Activated naive CD4-positive, alpha-beta T cell treated with anti-CD3 and anti-CD28 coated beads for 36 hours (primary cell): ENCODE results near the gene STRAP. TPM values are rescaled to one million over a fixed set of nuclear protein-coding genes. Genes with fewer than 3 reads are reported as not detected.
"Not testable (repeated sequence)": the region's sequence is repeated elsewhere in the genome, so short reads cannot be mapped to it uniquely, and the experiment has no call there.

Experiments used
- CTCF ChIA-PET: fragments of 350-600 bp; sonication (Branson Sonifier 250); formaldehyde crosslinking; loops from one replicate; lab custom pipeline; 2021; ENCODE audit warnings: antibody characterized with exemption; lab: Charles Lee
- DNase-seq: peaks from one replicate; pipeline ENCODE4 v3.0.0-alpha.2; 2020
- H3K27ac Mint-ChIP-seq: one replicate; pipeline ENCODE4 v1.8.0; 2021; ENCODE audit warnings: mild to moderate bottlenecking, mixed read lengths
- H3K27me3 Mint-ChIP-seq: one replicate; pipeline ENCODE4 v1.8.0; 2021; ENCODE audit warnings: low read depth, mixed read lengths
- H3K36me3 Mint-ChIP-seq: one replicate; pipeline ENCODE4 v1.8.0; 2021; ENCODE audit warnings: low read depth, mixed read lengths
- H3K4me1 Mint-ChIP-seq: one replicate; pipeline ENCODE4 v1.8.0; 2021; ENCODE audit warnings: low read depth, mixed read lengths
- H3K4me3 Mint-ChIP-seq: one replicate; pipeline ENCODE4 v1.8.0; 2021; ENCODE audit warnings: mild to moderate bottlenecking, moderate library complexity, mixed read lengths
- H3K9me3 Mint-ChIP-seq: one replicate; pipeline ENCODE4 v1.8.0; 2021; ENCODE audit warnings: mixed read lengths
- intact Hi-C: fragments of 100-400 bp; cut with micrococcal nuclease; formaldehyde crosslinking; loops from one replicate; pipeline ENCODE4 v1.15.1; 2023
- total RNA-seq, 2 experiments: library from RNA; stranded (reverse); gene quantifications; one replicate each; pipeline ENCODE4 v1.2.3, GENCODE V29; 2021

Gene STRAP
- total RNA-seq, 2 experiments from 2014 or later: 131 to 133 TPM

- Mint-ChIP-seq H3K4me1 (peaks cover 4% of the 10 kb centered on the region), H3K4me3 (no peak overlapping the region), H3K27ac (no peak overlapping the region), H3K27me3 (no peaks in the 10 kb centered on the region), H3K36me3 (peaks cover 32% of the 10 kb centered on the region), H3K9me3 (no peaks in the 10 kb centered on the region)
- DNase-seq: no peak
- CTCF ChIA-PET: interaction anchor here (0.6 to 3.2 kb wide), 9 partner anchors 9 to 524 kb away, joined by 3 to 29 read pairs (median 3); partner anchors contain the start of gene DERA
- intact Hi-C loops: loop anchor here (1.0 to 5.0 kb wide), 4 partner anchors 17 to 309 kb away; partner anchors contain the start of genes EPS8 and STRAP
Measured at GRCh38 chr12:15899282-15899870, 17.2 kb downstream of the STRAP start.

DNA sequence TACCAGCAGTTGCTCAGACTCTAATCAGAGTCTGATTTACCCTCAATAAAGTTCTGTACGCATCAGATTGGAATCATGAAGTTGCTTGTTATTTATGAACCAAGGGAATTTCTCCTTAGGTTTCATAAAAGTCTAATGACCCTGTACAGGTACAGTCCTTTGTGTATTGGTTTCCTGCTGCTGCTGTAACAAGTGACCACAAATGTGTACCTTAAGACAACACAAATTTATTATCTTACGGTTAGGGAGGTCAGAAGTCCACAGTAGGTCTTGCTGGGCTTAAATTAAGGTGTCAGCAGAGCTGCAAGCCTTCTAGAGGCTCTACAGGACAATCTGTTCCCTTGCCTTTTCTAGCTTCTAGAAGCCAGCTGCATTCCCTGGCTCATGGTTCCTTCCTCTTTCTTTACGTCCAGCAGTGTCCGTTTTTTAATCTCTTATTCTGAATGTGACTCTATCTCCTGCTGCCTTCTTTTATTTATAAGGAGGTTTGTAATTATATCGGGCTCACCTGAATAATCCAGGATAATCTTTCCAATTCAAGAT lies 22.3 kb downstream of the STRAP start:
- intact Hi-C loops: no loop called here
- no peaks in the 10 kb centered on the region for H3K9me3 Mint-ChIP-seq
- no peak overlapping the region for H3K27ac Mint-ChIP-seq
- no peaks in the 10 kb centered on the region for H3K4me1 Mint-ChIP-seq
- peaks cover 28% of the 10 kb centered on the region for H3K36me3 Mint-ChIP-seq
- CTCF ChIA-PET: no interaction called here
- no peak for DNase-seq
- H3K4me3 Mint-ChIP-seq: no peak overlapping the region
- H3K27me3 Mint-ChIP-seq: no peaks in the 10 kb centered on the region

DNA sequence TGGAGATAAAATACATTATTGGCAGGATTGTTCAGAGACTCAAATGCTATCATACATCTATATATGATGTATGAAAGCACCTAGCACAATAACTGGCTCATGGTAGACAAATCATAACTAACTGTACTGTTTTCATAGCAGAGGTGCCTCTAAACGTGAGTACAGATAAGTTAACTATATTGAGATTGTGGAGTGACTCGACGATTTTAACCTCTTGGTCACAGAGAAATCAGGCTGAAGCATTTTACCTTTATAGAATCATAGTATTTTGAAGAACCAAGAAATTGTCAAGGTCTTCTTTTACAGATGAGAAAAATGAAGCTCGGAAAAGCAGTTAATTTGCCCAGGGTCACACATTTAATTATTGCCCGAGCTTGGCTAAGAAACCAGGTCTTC lies 28.3 kb downstream of the STRAP start:
- no peak overlapping the region for H3K27ac Mint-ChIP-seq
- no peaks in the 10 kb centered on the region for H3K9me3 Mint-ChIP-seq
- intact Hi-C loops: no loop called here

DNA sequence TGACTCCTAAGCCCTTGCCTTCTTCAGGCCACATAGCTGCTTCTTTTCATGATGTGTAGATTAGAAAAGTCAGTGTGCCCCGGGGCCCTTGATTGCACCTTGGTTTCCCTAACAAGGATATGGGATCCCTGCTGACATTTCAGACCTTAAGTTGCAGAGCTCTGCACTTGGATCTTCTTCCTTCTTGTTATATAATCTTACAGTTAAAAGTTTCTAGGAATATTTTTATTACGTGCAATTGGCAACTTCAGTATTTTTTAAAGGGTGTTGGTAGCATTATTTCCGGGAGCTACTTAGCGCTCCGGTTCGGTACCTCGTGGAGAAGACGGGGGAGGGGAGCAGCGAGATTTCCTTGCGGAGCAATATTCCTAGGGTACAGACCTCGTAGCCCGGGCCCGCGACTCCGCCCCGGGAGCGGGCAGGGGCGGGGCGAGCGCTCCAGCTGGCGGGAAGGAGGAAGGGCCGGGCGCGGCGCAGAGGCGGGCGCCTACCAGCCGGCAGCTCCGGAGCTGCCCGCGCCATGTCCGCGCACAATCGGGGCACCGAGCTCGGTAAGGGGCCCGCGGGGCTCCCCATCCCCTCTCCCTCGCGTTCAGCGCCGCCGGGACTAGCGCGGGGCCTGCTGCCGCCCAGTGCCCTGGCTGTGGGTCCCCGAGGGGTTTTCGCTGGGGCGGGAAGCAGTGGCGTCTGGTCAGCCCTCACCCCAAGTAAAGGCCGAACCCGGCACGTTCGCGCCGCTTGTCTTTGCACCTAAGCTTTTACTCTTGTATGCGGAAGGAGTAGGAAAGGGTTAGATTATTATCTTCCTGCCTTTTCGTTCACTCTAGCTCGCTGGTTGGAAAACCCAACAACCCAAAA lies 28.9 kb downstream of the STRAP start, which contains the start of gene DERA:
DERA (plus strand) TSS at position 469 of the 858 bp plus-strand sequence; CDS start at position 521, 52 bp downstream.
- intact Hi-C loops: loop anchor here (1.0 kb wide), 1 partner anchor 29 kb away; the partner anchor contains the start of gene STRAP
- no peaks in the 10 kb centered on the region for H3K27me3 Mint-ChIP-seq
- H3K4me3 Mint-ChIP-seq: peak within 1 kb of the TSS; percentile 84
- CTCF ChIA-PET: interaction anchor here (0.6 to 2.7 kb wide), 7 partner anchors 10 to 379 kb away, joined by 3 to 29 read pairs (median 3); no protein-coding TSS in a partner anchor
- H3K27ac Mint-ChIP-seq: peak within 1 kb of the TSS; percentile 80
- H3K9me3 Mint-ChIP-seq: no peaks in the 10 kb centered on the region
- peak; percentile 63 for DNase-seq
- H3K4me1 Mint-ChIP-seq: peaks cover 10% of the 10 kb centered on the region
- no peaks in the 10 kb centered on the region for H3K36me3 Mint-ChIP-seq

More for the DNA sequence above, 28.3 kb downstream of the STRAP start:
- CTCF ChIA-PET: interaction anchor here (0.6 to 2.7 kb wide), 7 partner anchors 10 to 378 kb away, joined by 3 to 29 read pairs (median 3); no protein-coding TSS in a partner anchor
- peaks cover 10% of the 10 kb centered on the region for H3K4me1 Mint-ChIP-seq
- no peaks in the 10 kb centered on the region for H3K36me3 Mint-ChIP-seq
- H3K27me3 Mint-ChIP-seq: no peaks in the 10 kb centered on the region
- peak overlapping the region; percentile 84 for H3K4me3 Mint-ChIP-seq
- no peak for DNase-seq

DNA sequence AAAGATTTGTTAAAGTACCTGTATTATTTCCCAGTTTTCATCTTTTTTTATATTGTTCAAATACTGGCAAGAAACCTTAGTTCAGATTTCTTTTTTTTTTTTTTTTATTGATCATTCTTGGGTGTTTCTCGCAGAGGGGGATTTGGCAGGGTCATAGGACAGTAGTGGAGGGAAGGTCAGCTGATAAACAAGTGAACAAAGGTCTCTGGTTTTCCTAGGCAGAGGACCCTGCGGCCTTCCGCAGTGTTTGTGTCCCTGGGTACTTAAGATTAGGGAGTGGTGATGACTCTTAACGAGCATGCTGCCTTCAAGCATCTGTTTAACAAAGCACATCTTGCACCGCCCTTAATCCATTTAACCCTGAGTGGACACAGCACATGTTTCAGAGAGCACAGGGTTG lies 29.7 kb downstream of the STRAP start:
- DNase-seq, H3K36me3 Mint-ChIP-seq, H3K4me1 Mint-ChIP-seq, H3K9me3 Mint-ChIP-seq, H3K27me3 Mint-ChIP-seq: not testable (repeated sequence)
- CTCF ChIA-PET: interaction anchor here (2.7 kb wide), 1 partner anchor 13 kb away, joined by 29 read pairs; no protein-coding TSS in a partner anchor
- H3K27ac Mint-ChIP-seq: peak overlapping the region; percentile 80
- intact Hi-C loops: loop anchor here (1.0 kb wide), 1 partner anchor 30 kb away; the partner anchor contains the start of gene STRAP
- peak overlapping the region; percentile 84 for H3K4me3 Mint-ChIP-seq

- H3K9me3 Mint-ChIP-seq, H3K4me1 Mint-ChIP-seq, intact Hi-C loops, H3K36me3 Mint-ChIP-seq, H3K27ac Mint-ChIP-seq, DNase-seq, H3K4me3 Mint-ChIP-seq, H3K27me3 Mint-ChIP-seq: not testable (repeated sequence)
- CTCF ChIA-PET: interaction anchor here (2.3 kb wide), 1 partner anchor 15 kb away, joined by 7 read pairs; no protein-coding TSS in a partner anchor
Measured at GRCh38 chr12:15914131-15914530, 31.9 kb downstream of the STRAP start.

DNA sequence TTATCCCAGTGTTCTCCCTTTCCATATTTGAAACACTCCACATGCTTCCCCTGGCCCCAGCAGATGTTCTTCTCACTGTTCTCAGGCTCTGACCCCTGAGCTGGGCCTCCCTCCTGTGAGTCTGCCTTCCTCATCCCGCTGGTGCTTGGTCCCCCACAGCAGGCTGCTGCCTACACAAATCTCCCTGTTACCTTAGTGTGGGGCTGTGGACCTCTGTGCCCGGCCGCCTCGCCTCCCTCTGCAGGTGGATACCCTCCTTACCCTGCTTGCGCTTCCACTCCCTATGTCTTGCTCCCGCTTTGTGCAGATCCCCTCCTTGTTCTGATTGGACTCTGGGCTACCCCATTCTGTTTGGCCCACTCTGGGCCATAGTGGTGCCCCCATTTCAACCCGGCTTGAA lies 35.9 kb downstream of the STRAP start:
- Mint-ChIP-seq H3K9me3 (no peaks in the 10 kb centered on the region), H3K4me3 (no peak overlapping the region), H3K27me3 (no peaks in the 10 kb centered on the region), H3K27ac (no peak overlapping the region), H3K36me3 (peaks cover 9% of the 10 kb centered on the region), H3K4me1 (peaks cover 4% of the 10 kb centered on the region)
- intact Hi-C loops: no loop called here
- CTCF ChIA-PET: interaction anchor here (0.6 kb wide), 1 partner anchor 1734 kb away, joined by 6 read pairs; no protein-coding TSS in a partner anchor
- DNase-seq: no peak

DNA sequence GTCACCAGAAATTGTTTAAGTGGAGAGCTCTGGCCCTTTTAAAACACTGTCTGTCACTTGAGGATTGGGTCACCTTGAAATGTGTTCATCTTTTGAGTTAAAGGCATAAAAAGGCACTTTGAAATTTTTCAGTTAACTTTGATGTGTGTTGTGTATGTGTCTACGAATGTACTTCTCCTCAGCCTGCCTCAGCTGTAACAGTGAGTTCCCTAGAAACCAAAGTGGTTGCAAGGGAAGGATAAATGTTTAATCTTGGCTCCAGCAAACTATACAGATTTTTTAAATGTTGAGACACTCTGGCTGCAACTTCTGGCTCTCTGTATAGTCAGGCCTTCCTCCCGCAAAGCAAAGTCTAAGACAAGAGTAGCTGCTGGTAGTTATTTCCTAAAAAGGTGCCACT lies 37.2 kb downstream of the STRAP start:
- intact Hi-C loops: no loop called here

GRCh38 chr12:15924956-15925355 lies 42.8 kb downstream of the STRAP start:
- peaks cover 7% of the 10 kb centered on the region for H3K4me1 Mint-ChIP-seq
- no peak for DNase-seq

More for the DNA sequence above, 37.2 kb downstream of the STRAP start:
- H3K36me3 Mint-ChIP-seq: peaks cover 10% of the 10 kb centered on the region
- no peaks in the 10 kb centered on the region for H3K27me3 Mint-ChIP-seq
- H3K27ac Mint-ChIP-seq: no peak overlapping the region
- H3K9me3 Mint-ChIP-seq: no peaks in the 10 kb centered on the region
- no peak overlapping the region for H3K4me3 Mint-ChIP-seq
- peaks cover 4% of the 10 kb centered on the region for H3K4me1 Mint-ChIP-seq
- no peak for DNase-seq
- CTCF ChIA-PET: no interaction called here

GRCh38 chr12:15928346-15928745 lies 46.2 kb downstream of the STRAP start:
- Mint-ChIP-seq H3K27me3 (no peaks in the 10 kb centered on the region), H3K27ac (no peak overlapping the region), H3K4me1 (peaks cover 8% of the 10 kb centered on the region), H3K36me3 (peaks cover 14% of the 10 kb centered on the region), H3K9me3 (peaks cover 6% of the 10 kb centered on the region), H3K4me3 (no peak overlapping the region)
- intact Hi-C loops: no loop called here
- no peak for DNase-seq
- CTCF ChIA-PET: interaction anchor here (0.5 kb wide), 1 partner anchor 12 kb away, joined by 4 read pairs; no protein-coding TSS in a partner anchor

More at GRCh38 chr12:15924956-15925355, 42.8 kb downstream of the STRAP start:
- no peaks in the 10 kb centered on the region for H3K27me3 Mint-ChIP-seq
- peaks cover 10% of the 10 kb centered on the region for H3K36me3 Mint-ChIP-seq
- no peaks in the 10 kb centered on the region for H3K9me3 Mint-ChIP-seq
- CTCF ChIA-PET: no interaction called here
- H3K27ac Mint-ChIP-seq: no peak overlapping the region
- intact Hi-C loops: no loop called here
- no peak overlapping the region for H3K4me3 Mint-ChIP-seq

GRCh38 chr12:15928870-15929571 lies 46.8 kb downstream of the STRAP start:
- Mint-ChIP-seq H3K4me1 (peaks cover 8% of the 10 kb centered on the region), H3K27me3 (no peaks in the 10 kb centered on the region), H3K9me3 (peaks cover 6% of the 10 kb centered on the region), H3K36me3 (peaks cover 16% of the 10 kb centered on the region), H3K4me3 (no peak overlapping the region), H3K27ac (no peak overlapping the region)
- no peak for DNase-seq
- CTCF ChIA-PET: no interaction called here
- intact Hi-C loops: no loop called here
